ENCODE results near the gene SPRR1A.

Gene SPRR1A

GRCh38 chr1:152960452-152961044 lies 23.3 kb upstream of the SPRR1A start:
- H3K4me3 ChIP-seq (ENCODE audit: low read depth, low read length) = no peak overlapping the region
- DNase-seq (ENCODE audit: low read depth, low spot score) = no peak
- ChIA-PET POLR2A (no interaction called here), CTCF (no interaction called here)
- TF ChIP-seq CTCF (IDR thresholded peaks at IDR 0.05; ENCODE audit: insufficient read depth, low read length, missing control alignments) = no peak

- TF ChIP-seq CTCF (IDR thresholded peaks at IDR 0.05; ENCODE audit: insufficient read depth, low read length, missing control alignments) = no peak
- ChIA-PET POLR2A (no interaction called here), CTCF (interaction anchor here (1.0 kb wide), 1 partner anchor 90 kb away, joined by 3 read pairs; no protein-coding TSS in a partner anchor)
- H3K4me3 ChIP-seq (ENCODE audit: low read depth, low read length) = no peak overlapping the region
- DNase-seq (ENCODE audit: low read depth, low spot score) = no peak
Observed at GRCh38 chr1:152961226-152961891, 22.5 kb upstream of the SPRR1A start.

GRCh38 chr1:152962876-152963415 lies 20.9 kb upstream of the SPRR1A start:
- ChIA-PET POLR2A (no interaction called here), CTCF (interaction anchor here (1.1 kb wide), 1 partner anchor 37 kb away, joined by 3 read pairs; no protein-coding TSS in a partner anchor)
- no peak for TF ChIP-seq CTCF (IDR thresholded peaks at IDR 0.05; ENCODE audit: insufficient read depth, low read length, missing control alignments)
- no peak overlapping the region for H3K4me3 ChIP-seq (ENCODE audit: low read depth, low read length)
- DNase-seq (ENCODE audit: low read depth, low spot score) = no peak

- TF ChIP-seq CTCF (IDR thresholded peaks at IDR 0.05; ENCODE audit: insufficient read depth, low read length, missing control alignments) = no peak
- ChIA-PET POLR2A (no interaction called here), CTCF (no interaction called here)
- no peak for DNase-seq (ENCODE audit: low read depth, low spot score)
- no peak overlapping the region for H3K4me3 ChIP-seq (ENCODE audit: low read depth, low read length)
Observed at GRCh38 chr1:152964536-152964935, 19.3 kb upstream of the SPRR1A start.

- CTCF ChIA-PET = no interaction called here
- no peak overlapping the region for H3K4me3 ChIP-seq (ENCODE audit: low read depth, low read length)
- DNase-seq (ENCODE audit: low read depth, low spot score) = no peak
- POLR2A ChIA-PET = no interaction called here
- no peak for TF ChIP-seq CTCF (IDR thresholded peaks at IDR 0.05; ENCODE audit: insufficient read depth, low read length, missing control alignments)
Observed at GRCh38 chr1:152965853-152966252, 18.0 kb upstream of the SPRR1A start.

- TF ChIP-seq CTCF (IDR thresholded peaks at IDR 0.05; ENCODE audit: insufficient read depth, low read length, missing control alignments) = no peak
- no peak for DNase-seq (ENCODE audit: low read depth, low spot score)
Observed at GRCh38 chr1:152967201-152967600, 16.7 kb upstream of the SPRR1A start.

More at GRCh38 chr1:152967201-152967600, 16.7 kb upstream of the SPRR1A start:
- CTCF ChIA-PET = no interaction called here
- H3K4me3 ChIP-seq (ENCODE audit: low read depth, low read length) = no peak overlapping the region
- POLR2A ChIA-PET = no interaction called here

Data from AG04449 (cell line).